Measurements from ENCODE around the gene CD79B. TPM values are rescaled to one million over a fixed set of nuclear protein-coding genes. Genes with fewer than 3 reads are reported as not detected.

CD79B gene
- total and polyA plus RNA-seq, 2 experiments from 2014 or later = 1.3 to 2.5 TPM

DNA sequence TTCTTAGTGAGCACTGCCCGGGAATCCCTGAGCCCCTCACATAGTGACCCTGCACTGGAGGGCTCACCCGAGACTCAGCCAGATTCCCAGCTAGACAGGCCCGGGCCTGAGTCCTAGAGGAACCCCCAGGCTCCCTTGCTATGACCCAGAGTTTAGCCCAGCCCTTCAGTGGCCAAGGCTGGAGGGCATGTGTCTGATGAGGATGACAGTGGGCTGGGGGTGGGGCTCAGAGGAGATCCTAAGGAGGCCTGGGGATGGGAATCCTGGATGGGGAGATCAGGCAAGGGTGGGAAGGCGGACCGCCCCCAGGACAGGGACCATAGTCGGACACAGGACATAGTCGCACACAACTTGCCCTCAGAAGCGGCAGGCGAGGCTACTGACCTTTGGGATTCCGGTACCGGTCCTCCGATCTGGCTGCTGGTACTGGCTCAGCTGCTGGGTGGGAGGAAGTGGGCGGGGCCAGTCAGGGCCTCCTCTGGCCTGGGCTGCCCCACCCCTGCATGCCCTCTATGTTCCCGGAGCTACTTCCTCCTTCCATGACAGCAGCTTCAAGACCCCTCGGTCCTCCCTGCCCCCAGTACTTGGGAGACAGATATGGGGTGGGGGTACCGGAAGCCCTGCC, 1.1 kb downstream of the CD79B start (continued):
- TF ChIP-seq, protein P1, sequence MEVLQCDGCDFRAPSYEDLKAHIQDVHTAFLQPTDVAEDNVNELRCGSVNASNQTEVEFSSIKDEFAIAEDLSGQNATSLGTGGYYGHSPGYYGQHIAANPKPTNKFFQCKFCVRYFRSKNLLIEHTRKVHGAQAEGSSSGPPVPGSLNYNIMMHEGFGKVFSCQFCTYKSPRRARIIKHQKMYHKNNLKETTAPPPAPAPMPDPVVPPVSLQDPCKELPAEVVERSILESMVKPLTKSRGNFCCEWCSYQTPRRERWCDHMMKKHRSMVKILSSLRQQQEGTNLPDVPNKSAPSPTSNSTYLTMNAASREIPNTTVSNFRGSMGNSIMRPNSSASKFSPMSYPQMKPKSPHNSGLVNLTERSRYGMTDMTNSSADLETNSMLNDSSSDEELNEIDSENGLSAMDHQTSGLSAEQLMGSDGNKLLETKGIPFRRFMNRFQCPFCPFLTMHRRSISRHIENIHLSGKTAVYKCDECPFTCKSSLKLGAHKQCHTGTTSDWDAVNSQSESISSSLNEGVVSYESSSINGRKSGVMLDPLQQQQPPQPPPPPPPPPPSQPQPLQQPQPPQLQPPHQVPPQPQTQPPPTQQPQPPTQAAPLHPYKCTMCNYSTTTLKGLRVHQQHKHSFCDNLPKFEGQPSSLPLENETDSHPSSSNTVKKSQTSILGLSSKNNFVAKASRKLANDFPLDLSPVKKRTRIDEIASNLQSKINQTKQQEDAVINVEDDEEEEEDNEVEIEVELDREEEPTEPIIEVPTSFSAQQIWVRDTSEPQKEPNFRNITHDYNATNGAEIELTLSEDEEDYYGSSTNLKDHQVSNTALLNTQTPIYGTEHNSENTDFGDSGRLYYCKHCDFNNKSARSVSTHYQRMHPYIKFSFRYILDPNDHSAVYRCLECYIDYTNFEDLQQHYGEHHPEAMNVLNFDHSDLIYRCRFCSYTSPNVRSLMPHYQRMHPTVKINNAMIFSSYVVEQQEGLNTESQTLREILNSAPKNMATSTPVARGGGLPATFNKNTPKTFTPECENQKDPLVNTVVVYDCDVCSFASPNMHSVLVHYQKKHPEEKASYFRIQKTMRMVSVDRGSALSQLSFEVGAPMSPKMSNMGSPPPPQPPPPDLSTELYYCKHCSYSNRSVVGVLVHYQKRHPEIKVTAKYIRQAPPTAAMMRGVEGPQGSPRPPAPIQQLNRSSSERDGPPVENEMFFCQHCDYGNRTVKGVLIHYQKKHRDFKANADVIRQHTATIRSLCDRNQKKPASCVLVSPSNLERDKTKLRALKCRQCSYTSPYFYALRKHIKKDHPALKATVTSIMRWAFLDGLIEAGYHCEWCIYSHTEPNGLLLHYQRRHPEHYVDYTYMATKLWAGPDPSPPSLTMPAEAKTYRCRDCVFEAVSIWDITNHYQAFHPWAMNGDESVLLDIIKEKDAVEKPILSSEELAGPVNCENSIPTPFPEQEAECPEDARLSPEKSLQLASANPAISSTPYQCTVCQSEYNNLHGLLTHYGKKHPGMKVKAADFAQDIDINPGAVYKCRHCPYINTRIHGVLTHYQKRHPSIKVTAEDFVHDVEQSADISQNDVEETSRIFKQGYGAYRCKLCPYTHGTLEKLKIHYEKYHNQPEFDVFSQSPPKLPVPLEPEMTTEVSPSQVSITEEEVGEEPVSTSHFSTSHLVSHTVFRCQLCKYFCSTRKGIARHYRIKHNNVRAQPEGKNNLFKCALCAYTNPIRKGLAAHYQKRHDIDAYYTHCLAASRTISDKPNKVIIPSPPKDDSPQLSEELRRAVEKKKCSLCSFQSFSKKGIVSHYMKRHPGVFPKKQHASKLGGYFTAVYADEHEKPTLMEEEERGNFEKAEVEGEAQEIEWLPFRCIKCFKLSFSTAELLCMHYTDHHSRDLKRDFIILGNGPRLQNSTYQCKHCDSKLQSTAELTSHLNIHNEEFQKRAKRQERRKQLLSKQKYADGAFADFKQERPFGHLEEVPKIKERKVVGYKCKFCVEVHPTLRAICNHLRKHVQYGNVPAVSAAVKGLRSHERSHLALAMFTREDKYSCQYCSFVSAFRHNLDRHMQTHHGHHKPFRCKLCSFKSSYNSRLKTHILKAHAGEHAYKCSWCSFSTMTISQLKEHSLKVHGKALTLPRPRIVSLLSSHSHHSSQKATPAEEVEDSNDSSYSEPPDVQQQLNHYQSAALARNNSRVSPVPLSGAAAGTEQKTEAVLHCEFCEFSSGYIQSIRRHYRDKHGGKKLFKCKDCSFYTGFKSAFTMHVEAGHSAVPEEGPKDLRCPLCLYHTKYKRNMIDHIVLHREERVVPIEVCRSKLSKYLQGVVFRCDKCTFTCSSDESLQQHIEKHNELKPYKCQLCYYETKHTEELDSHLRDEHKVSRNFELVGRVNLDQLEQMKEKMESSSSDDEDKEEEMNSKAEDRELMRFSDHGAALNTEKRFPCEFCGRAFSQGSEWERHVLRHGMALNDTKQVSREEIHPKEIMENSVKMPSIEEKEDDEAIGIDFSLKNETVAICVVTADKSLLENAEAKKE (CRISPR knock-in tag; IDR thresholded peaks at IDR 0.05) = no peak

DNA sequence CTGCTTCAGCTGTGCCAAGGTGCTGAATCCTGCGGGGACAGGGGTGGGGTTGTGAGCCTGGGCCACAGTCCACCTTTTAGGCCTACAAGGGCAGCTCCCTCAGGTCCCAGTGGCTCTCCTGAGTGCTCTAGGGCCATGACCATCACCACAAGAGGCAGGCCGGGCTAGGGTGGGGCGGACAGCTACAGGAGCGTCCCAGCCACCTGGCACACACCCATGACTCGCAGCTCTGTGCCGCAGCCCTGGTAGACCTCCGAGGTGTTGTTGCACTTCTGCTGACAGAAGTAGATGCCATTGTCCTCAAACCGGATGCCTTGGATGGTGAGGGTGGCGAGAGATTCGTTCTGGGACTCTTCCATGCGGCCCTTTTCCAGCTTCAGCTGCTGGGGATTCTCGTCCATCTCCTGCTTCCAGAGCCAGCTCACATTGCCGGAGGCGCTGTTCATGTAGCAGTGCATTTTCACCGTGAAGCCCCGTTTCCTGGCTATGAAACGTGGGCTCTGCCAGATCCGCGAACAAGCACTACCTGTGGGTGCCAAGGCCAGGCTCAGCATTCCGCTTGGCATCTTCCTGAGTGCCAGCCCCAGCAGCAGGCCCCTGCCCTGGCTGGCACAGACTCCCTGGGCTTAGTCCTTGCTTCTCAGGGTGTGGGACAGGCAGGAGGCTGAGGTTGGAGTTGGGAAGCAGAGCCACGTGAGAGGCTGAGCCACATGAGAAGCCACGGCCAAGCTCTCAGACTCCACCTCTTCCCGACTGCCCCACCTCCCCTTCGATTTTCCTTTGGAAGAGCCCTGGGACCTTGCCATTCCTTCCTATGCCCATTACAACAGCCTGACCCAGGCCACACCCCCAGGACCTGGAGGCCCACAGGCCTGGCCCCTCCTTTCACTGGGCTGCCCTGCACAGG, 2.0 kb downstream of the CD79B start:
- ATAC-seq (peak; percentile 60), DNase-seq (ENCODE audit: low spot score) (peak; percentile 35)
- Histone ChIP-seq H2AFZ (no peak overlapping the region), H3K9me2 (ENCODE audit: insufficient read depth) (no peaks in the 10 kb centered on the region), H3K4me3 (no peak overlapping the region), H3K27ac (ENCODE audit: low read depth) (no peak overlapping the region), H3K4me2 (0 out of 2 replicates have a peak overlapping the region, but pooled peaks have one; percentile 64), H4K20me1 (replicated peaks; ENCODE audit: insufficient read depth) (no peaks in the 10 kb centered on the region), H3K79me2 (replicated peaks; ENCODE audit: insufficient read depth) (no peaks in the 10 kb centered on the region), H3K4me1 (ENCODE audit: insufficient read depth) (peaks cover 14% of the 10 kb centered on the region; the same call in 1 of the 2 replicates), H3F3A (replicated peaks; ENCODE audit: low read depth) (no peaks in the 10 kb centered on the region), H3K27me3 (ENCODE audit: insufficient read depth) (no peaks in the 10 kb centered on the region), H3K36me3 (ENCODE audit: insufficient read depth) (no peaks in the 10 kb centered on the region)
- Mint-ChIP-seq H3K27me3 (ENCODE audit: insufficient read depth, low read depth, poor library complexity) (peaks cover 8% of the 10 kb centered on the region), H3K9me3 (no peaks in the 10 kb centered on the region), H3K27ac (no peak overlapping the region), H3K36me3 (ENCODE audit: low read depth) (no peaks in the 10 kb centered on the region), H3K4me3 (no peak overlapping the region), H3K4me1 (peaks cover 13% of the 10 kb centered on the region)
- TF ChIP-seq, protein P2, sequence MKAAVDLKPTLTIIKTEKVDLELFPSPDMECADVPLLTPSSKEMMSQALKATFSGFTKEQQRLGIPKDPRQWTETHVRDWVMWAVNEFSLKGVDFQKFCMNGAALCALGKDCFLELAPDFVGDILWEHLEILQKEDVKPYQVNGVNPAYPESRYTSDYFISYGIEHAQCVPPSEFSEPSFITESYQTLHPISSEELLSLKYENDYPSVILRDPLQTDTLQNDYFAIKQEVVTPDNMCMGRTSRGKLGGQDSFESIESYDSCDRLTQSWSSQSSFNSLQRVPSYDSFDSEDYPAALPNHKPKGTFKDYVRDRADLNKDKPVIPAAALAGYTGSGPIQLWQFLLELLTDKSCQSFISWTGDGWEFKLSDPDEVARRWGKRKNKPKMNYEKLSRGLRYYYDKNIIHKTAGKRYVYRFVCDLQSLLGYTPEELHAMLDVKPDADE (IDR thresholded peaks at IDR 0.05) = no peak
- TF ChIP-seq NANOG (IDR thresholded peaks at IDR 0.05; ENCODE audit: borderline replicate concordance) = no peak
- TF ChIP-seq EZH2phosphoT487 (IDR thresholded peaks at IDR 0.05; ENCODE audit: unreplicated experiment) = no peak
- no peak for TF ChIP-seq CREB1 (CRISPR knock-in tag; IDR thresholded peaks at IDR 0.05; ENCODE audit: low read depth)
- TF ChIP-seq STAT1 (IDR thresholded peaks at IDR 0.05; ENCODE audit: unreplicated experiment) = no peak
- no peak for TF ChIP-seq ZNF331 (CRISPR knock-in tag; IDR thresholded peaks at IDR 0.05; ENCODE audit: low read depth)
- no peak for TF ChIP-seq JUNB (IDR thresholded peaks at IDR 0.05; ENCODE audit: unreplicated experiment)
- TF ChIP-seq POLR2AphosphoS5 (IDR thresholded peaks at IDR 0.05; ENCODE audit: low read depth) = no peak
- no peak for TF ChIP-seq EZH2 (IDR thresholded peaks at IDR 0.05; ENCODE audit: low read depth, unreplicated experiment)
- TF ChIP-seq, protein P3, sequence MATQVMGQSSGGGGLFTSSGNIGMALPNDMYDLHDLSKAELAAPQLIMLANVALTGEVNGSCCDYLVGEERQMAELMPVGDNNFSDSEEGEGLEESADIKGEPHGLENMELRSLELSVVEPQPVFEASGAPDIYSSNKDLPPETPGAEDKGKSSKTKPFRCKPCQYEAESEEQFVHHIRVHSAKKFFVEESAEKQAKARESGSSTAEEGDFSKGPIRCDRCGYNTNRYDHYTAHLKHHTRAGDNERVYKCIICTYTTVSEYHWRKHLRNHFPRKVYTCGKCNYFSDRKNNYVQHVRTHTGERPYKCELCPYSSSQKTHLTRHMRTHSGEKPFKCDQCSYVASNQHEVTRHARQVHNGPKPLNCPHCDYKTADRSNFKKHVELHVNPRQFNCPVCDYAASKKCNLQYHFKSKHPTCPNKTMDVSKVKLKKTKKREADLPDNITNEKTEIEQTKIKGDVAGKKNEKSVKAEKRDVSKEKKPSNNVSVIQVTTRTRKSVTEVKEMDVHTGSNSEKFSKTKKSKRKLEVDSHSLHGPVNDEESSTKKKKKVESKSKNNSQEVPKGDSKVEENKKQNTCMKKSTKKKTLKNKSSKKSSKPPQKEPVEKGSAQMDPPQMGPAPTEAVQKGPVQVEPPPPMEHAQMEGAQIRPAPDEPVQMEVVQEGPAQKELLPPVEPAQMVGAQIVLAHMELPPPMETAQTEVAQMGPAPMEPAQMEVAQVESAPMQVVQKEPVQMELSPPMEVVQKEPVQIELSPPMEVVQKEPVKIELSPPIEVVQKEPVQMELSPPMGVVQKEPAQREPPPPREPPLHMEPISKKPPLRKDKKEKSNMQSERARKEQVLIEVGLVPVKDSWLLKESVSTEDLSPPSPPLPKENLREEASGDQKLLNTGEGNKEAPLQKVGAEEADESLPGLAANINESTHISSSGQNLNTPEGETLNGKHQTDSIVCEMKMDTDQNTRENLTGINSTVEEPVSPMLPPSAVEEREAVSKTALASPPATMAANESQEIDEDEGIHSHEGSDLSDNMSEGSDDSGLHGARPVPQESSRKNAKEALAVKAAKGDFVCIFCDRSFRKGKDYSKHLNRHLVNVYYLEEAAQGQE (IDR thresholded peaks at IDR 0.05; ENCODE audit: unreplicated experiment) = no peak

Measured in GM23338 (cell line).